GM19372 (cell line): ENCODE results near the gene CD46.

ENCODE experiments used
- ATAC-seq: cut with Tn5 transposase; IDR thresholded peaks from one replicate; pipeline ENCODE4 v1.9.1; 2021; ENCODE audit warnings: mild to moderate bottlenecking, low read depth, moderate library complexity; ENCODE audit not compliant: unreplicated experiment

CD46 gene

GRCh38 chr1:207793327-207793726 is 41.5 kb downstream of the CD46 start:
- no peak for ATAC-seq

- ATAC-seq, result no peak
Observed at GRCh38 chr1:207794861-207795260, 43.0 kb downstream of the CD46 start.

- peak; percentile 72 for ATAC-seq
Observed at GRCh38 chr1:207797229-207797973, 45.5 kb downstream of the CD46 start.

GRCh38 chr1:207798847-207799246 is 47.0 kb downstream of the CD46 start:
- ATAC-seq, result no peak

GRCh38 chr1:207799989-207800648 is 48.3 kb downstream of the CD46 start:
- ATAC-seq, result no peak

- ATAC-seq, result no peak
Observed at GRCh38 chr1:207801819-207802218, 50.0 kb downstream of the CD46 start.

- ATAC-seq, result no peak
Observed at GRCh38 chr1:207803678-207804077, 51.8 kb downstream of the CD46 start.

GRCh38 chr1:207804721-207805468 is 53.0 kb downstream of the CD46 start:
- ATAC-seq, result no peak

GRCh38 chr1:207805841-207806421 is 54.1 kb downstream of the CD46 start:
- no peak for ATAC-seq

- ATAC-seq, result no peak
Observed at GRCh38 chr1:207806531-207807325, 54.9 kb downstream of the CD46 start.

GRCh38 chr1:207807326-207807689 is 55.5 kb downstream of the CD46 start:
- no peak for ATAC-seq

GRCh38 chr1:207807690-207808321 is 56.0 kb downstream of the CD46 start:
- ATAC-seq, result no peak

- ATAC-seq, result no peak
Observed at GRCh38 chr1:207808322-207808705, 56.5 kb downstream of the CD46 start.

GRCh38 chr1:207808911-207809555 is 57.2 kb downstream of the CD46 start:
- no peak for ATAC-seq

GRCh38 chr1:207810173-207810572 is 58.3 kb downstream of the CD46 start:
- no peak for ATAC-seq

GRCh38 chr1:207810606-207811295 is 58.9 kb downstream of the CD46 start:
- no peak for ATAC-seq

- no peak for ATAC-seq
Observed at GRCh38 chr1:207811319-207811718, 59.5 kb downstream of the CD46 start.

- ATAC-seq, result no peak
Observed at GRCh38 chr1:207811920-207812720, 60.3 kb downstream of the CD46 start.
